Measurements from ENCODE around the gene KANK2.

DNA sequence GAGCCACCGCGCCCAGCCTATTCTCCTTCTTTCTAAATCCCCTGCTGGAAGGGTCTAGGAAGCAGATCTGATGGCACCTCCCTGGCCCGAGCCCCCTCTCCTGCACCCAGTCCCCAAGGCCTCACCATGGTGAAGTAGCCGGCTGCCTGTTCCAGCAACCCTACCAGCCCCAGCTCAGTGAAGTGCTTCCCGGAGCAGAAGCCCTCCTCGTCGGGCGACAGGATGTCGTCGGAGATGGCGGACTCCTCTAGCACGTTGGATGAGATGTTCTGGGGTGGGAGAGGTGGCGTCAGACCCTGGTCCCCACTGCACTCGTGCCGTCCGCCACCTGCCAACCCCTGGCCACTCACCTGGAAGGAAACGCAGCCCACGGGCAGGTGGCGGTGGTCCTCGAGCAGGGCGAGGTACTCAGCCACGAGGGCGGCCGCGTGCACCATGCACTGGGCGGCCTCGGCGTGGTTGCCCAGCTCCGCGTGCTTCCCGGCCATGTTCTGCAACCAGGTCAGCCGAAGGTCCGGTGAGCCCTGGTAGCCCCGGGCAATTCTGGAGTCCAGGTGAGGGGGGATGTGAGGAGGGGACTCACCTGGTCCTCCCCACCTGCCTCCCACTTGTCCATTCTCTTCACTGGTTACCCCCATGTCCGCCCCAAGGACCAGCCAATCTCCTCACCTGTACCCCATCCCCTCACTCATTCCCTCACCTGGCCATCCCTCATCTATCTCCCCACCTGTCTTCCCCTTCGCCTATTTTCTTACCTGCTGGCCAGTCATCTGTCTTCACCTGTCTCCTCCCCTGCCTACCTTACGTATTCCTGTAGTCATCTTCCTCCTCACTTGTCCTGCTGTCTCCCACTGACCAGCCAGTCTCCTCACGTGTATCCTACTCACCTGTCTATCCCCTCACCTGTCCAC lies 11.5 kb upstream of the KANK2 start:
- TF ChIP-seq, protein P1, sequence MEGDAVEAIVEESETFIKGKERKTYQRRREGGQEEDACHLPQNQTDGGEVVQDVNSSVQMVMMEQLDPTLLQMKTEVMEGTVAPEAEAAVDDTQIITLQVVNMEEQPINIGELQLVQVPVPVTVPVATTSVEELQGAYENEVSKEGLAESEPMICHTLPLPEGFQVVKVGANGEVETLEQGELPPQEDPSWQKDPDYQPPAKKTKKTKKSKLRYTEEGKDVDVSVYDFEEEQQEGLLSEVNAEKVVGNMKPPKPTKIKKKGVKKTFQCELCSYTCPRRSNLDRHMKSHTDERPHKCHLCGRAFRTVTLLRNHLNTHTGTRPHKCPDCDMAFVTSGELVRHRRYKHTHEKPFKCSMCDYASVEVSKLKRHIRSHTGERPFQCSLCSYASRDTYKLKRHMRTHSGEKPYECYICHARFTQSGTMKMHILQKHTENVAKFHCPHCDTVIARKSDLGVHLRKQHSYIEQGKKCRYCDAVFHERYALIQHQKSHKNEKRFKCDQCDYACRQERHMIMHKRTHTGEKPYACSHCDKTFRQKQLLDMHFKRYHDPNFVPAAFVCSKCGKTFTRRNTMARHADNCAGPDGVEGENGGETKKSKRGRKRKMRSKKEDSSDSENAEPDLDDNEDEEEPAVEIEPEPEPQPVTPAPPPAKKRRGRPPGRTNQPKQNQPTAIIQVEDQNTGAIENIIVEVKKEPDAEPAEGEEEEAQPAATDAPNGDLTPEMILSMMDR (conservative IDR thresholded peaks at IDR 0.05; ENCODE audit: low read depth in 2 of 2) = no peak
- no peak for TF ChIP-seq JUNB (IDR thresholded peaks at IDR 0.05; ENCODE audit: unreplicated experiment)
- no peak for TF ChIP-seq EZH2 (IDR thresholded peaks at IDR 0.05; ENCODE audit: low read depth, unreplicated experiment)
- TF ChIP-seq POLR2AphosphoS5 (IDR thresholded peaks at IDR 0.05; ENCODE audit: low read depth) = no peak
- no peak for TF ChIP-seq NANOG (IDR thresholded peaks at IDR 0.05; ENCODE audit: borderline replicate concordance)
- no peak for TF ChIP-seq EZH2phosphoT487 (IDR thresholded peaks at IDR 0.05; ENCODE audit: unreplicated experiment)
- TF ChIP-seq, protein P2, sequence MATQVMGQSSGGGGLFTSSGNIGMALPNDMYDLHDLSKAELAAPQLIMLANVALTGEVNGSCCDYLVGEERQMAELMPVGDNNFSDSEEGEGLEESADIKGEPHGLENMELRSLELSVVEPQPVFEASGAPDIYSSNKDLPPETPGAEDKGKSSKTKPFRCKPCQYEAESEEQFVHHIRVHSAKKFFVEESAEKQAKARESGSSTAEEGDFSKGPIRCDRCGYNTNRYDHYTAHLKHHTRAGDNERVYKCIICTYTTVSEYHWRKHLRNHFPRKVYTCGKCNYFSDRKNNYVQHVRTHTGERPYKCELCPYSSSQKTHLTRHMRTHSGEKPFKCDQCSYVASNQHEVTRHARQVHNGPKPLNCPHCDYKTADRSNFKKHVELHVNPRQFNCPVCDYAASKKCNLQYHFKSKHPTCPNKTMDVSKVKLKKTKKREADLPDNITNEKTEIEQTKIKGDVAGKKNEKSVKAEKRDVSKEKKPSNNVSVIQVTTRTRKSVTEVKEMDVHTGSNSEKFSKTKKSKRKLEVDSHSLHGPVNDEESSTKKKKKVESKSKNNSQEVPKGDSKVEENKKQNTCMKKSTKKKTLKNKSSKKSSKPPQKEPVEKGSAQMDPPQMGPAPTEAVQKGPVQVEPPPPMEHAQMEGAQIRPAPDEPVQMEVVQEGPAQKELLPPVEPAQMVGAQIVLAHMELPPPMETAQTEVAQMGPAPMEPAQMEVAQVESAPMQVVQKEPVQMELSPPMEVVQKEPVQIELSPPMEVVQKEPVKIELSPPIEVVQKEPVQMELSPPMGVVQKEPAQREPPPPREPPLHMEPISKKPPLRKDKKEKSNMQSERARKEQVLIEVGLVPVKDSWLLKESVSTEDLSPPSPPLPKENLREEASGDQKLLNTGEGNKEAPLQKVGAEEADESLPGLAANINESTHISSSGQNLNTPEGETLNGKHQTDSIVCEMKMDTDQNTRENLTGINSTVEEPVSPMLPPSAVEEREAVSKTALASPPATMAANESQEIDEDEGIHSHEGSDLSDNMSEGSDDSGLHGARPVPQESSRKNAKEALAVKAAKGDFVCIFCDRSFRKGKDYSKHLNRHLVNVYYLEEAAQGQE (IDR thresholded peaks at IDR 0.05; ENCODE audit: unreplicated experiment) = no peak
- no peak for TF ChIP-seq STAT1 (IDR thresholded peaks at IDR 0.05; ENCODE audit: unreplicated experiment)
- TF ChIP-seq CREB1 (CRISPR knock-in tag; IDR thresholded peaks at IDR 0.05; ENCODE audit: low read depth) = no peak
- TF ChIP-seq, protein P3, sequence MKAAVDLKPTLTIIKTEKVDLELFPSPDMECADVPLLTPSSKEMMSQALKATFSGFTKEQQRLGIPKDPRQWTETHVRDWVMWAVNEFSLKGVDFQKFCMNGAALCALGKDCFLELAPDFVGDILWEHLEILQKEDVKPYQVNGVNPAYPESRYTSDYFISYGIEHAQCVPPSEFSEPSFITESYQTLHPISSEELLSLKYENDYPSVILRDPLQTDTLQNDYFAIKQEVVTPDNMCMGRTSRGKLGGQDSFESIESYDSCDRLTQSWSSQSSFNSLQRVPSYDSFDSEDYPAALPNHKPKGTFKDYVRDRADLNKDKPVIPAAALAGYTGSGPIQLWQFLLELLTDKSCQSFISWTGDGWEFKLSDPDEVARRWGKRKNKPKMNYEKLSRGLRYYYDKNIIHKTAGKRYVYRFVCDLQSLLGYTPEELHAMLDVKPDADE (IDR thresholded peaks at IDR 0.05) = no peak
- TF ChIP-seq ZNF114 (CRISPR knock-in tag; IDR thresholded peaks at IDR 0.05) = no peak
- TF ChIP-seq ZNF331 (CRISPR knock-in tag; IDR thresholded peaks at IDR 0.05; ENCODE audit: low read depth) = no peak
- TF ChIP-seq, protein P4, sequence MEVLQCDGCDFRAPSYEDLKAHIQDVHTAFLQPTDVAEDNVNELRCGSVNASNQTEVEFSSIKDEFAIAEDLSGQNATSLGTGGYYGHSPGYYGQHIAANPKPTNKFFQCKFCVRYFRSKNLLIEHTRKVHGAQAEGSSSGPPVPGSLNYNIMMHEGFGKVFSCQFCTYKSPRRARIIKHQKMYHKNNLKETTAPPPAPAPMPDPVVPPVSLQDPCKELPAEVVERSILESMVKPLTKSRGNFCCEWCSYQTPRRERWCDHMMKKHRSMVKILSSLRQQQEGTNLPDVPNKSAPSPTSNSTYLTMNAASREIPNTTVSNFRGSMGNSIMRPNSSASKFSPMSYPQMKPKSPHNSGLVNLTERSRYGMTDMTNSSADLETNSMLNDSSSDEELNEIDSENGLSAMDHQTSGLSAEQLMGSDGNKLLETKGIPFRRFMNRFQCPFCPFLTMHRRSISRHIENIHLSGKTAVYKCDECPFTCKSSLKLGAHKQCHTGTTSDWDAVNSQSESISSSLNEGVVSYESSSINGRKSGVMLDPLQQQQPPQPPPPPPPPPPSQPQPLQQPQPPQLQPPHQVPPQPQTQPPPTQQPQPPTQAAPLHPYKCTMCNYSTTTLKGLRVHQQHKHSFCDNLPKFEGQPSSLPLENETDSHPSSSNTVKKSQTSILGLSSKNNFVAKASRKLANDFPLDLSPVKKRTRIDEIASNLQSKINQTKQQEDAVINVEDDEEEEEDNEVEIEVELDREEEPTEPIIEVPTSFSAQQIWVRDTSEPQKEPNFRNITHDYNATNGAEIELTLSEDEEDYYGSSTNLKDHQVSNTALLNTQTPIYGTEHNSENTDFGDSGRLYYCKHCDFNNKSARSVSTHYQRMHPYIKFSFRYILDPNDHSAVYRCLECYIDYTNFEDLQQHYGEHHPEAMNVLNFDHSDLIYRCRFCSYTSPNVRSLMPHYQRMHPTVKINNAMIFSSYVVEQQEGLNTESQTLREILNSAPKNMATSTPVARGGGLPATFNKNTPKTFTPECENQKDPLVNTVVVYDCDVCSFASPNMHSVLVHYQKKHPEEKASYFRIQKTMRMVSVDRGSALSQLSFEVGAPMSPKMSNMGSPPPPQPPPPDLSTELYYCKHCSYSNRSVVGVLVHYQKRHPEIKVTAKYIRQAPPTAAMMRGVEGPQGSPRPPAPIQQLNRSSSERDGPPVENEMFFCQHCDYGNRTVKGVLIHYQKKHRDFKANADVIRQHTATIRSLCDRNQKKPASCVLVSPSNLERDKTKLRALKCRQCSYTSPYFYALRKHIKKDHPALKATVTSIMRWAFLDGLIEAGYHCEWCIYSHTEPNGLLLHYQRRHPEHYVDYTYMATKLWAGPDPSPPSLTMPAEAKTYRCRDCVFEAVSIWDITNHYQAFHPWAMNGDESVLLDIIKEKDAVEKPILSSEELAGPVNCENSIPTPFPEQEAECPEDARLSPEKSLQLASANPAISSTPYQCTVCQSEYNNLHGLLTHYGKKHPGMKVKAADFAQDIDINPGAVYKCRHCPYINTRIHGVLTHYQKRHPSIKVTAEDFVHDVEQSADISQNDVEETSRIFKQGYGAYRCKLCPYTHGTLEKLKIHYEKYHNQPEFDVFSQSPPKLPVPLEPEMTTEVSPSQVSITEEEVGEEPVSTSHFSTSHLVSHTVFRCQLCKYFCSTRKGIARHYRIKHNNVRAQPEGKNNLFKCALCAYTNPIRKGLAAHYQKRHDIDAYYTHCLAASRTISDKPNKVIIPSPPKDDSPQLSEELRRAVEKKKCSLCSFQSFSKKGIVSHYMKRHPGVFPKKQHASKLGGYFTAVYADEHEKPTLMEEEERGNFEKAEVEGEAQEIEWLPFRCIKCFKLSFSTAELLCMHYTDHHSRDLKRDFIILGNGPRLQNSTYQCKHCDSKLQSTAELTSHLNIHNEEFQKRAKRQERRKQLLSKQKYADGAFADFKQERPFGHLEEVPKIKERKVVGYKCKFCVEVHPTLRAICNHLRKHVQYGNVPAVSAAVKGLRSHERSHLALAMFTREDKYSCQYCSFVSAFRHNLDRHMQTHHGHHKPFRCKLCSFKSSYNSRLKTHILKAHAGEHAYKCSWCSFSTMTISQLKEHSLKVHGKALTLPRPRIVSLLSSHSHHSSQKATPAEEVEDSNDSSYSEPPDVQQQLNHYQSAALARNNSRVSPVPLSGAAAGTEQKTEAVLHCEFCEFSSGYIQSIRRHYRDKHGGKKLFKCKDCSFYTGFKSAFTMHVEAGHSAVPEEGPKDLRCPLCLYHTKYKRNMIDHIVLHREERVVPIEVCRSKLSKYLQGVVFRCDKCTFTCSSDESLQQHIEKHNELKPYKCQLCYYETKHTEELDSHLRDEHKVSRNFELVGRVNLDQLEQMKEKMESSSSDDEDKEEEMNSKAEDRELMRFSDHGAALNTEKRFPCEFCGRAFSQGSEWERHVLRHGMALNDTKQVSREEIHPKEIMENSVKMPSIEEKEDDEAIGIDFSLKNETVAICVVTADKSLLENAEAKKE (CRISPR knock-in tag; IDR thresholded peaks at IDR 0.05) = no peak

Measured in GM23338 (cell line).